H9 (cell line): ENCODE measurements around the gene MIA3. TPM values are rescaled to one million over a fixed set of nuclear protein-coding genes. Genes with fewer than 3 reads are reported as not detected.

Experiments
- DNase-seq: peaks from one replicate; pipeline ENCODE4 v3.0.0-alpha.2; 2017
- H2AFZ ChIP-seq: one replicate; pipeline ENCODE4 v1.6.1; 2013; ENCODE audit warnings: mild to moderate bottlenecking, low read length, control low read depth, moderate library complexity
- H2AK5ac ChIP-seq: 2 replicates; pipeline ENCODE4 v1.6.1; 2013; ENCODE audit warnings: low read length, control low read depth, mixed read lengths; ENCODE audit not compliant: insufficient read length
- H2BK120ac ChIP-seq: one replicate; pipeline ENCODE4 v1.6.1; 2013; ENCODE audit warnings: low read depth, mild to moderate bottlenecking, low read length, control low read depth, inconsistent platforms; ENCODE audit not compliant: poor library complexity, severe bottlenecking
- H2BK12ac ChIP-seq: 2 replicates; pipeline ENCODE4 v1.6.1; 2013; ENCODE audit warnings: low read length, control low read depth, mixed read lengths, low read depth; ENCODE audit not compliant: insufficient read length
- H2BK15ac ChIP-seq: 2 replicates; pipeline ENCODE4 v1.6.1; 2013; ENCODE audit warnings: low read depth, low read length, control low read depth
- H2BK20ac ChIP-seq: one replicate; pipeline ENCODE4 v1.6.1; 2013; ENCODE audit warnings: low read depth, mild to moderate bottlenecking, low read length, control low read depth, inconsistent platforms; ENCODE audit not compliant: poor library complexity, severe bottlenecking
- H2BK5ac ChIP-seq: 2 replicates; pipeline ENCODE4 v1.6.1; 2013; ENCODE audit warnings: low read length, control low read depth, mixed read lengths; ENCODE audit not compliant: insufficient read length
- H3K14ac ChIP-seq: 2 replicates; pipeline ENCODE4 v1.6.1; 2013; ENCODE audit warnings: low read length, control low read depth; ENCODE audit not compliant: insufficient read depth
- H3K18ac ChIP-seq: 2 replicates; pipeline ENCODE4 v1.6.1; 2013; ENCODE audit warnings: low read depth, mild to moderate bottlenecking, mixed read lengths, low read length, control low read depth; ENCODE audit not compliant: insufficient read length
- H3K23ac ChIP-seq: 2 replicates; pipeline ENCODE4 v1.6.1; 2013; ENCODE audit warnings: low read length, control low read depth, mixed read lengths, low read depth; ENCODE audit not compliant: insufficient read length
- H3K23me2 ChIP-seq: 2 replicates; pipeline ENCODE4 v1.6.1; 2013; ENCODE audit warnings: low read depth, mild to moderate bottlenecking, mixed read lengths, low read length, control low read depth; ENCODE audit not compliant: insufficient read length, poor library complexity, severe bottlenecking
- H3K27ac ChIP-seq: 2 replicates; pipeline ENCODE4 v1.5.1; 2013; ENCODE audit warnings: low read length, control low read depth, mixed read lengths, low read depth; ENCODE audit not compliant: insufficient read length
- H3K27me3 ChIP-seq: 2 replicates; pipeline ENCODE4 v1.6.1; 2013; ENCODE audit warnings: low read length, control low read depth, inconsistent platforms; ENCODE audit not compliant: insufficient read depth
- H3K4ac ChIP-seq: 2 replicates; pipeline ENCODE4 v1.6.1; 2013; ENCODE audit warnings: low read depth, mild to moderate bottlenecking, control low read depth, inconsistent platforms, low read length, moderate library complexity
- H3K4me1 ChIP-seq: 2 replicates; pipeline ENCODE4 v1.6.1; 2013; ENCODE audit warnings: low read length, control low read depth, inconsistent platforms; ENCODE audit not compliant: insufficient read depth
- H3K4me2 ChIP-seq: 2 replicates; pipeline ENCODE4 v1.6.1; 2013; ENCODE audit warnings: low read length, control low read depth, mixed read lengths; ENCODE audit not compliant: insufficient read length, insufficient read depth
- H3K56ac ChIP-seq: 2 replicates; pipeline ENCODE4 v1.6.1; 2013; ENCODE audit warnings: low read depth, mild to moderate bottlenecking, mixed read lengths, low read length, control low read depth; ENCODE audit not compliant: insufficient read length
- H3K79me1 ChIP-seq: 2 replicates; pipeline ENCODE4 v1.6.1; 2013; ENCODE audit warnings: low read depth, mild to moderate bottlenecking, moderate library complexity, low read length, control low read depth, inconsistent platforms; ENCODE audit not compliant: insufficient read depth, poor library complexity, severe bottlenecking
- H3K79me2 ChIP-seq: 2 replicates; pipeline ENCODE4 v1.6.1; 2013; ENCODE audit warnings: low read length, control low read depth, inconsistent platforms; ENCODE audit not compliant: insufficient read depth
- H3K9ac ChIP-seq: 2 replicates; pipeline ENCODE4 v1.6.1; 2013; ENCODE audit warnings: low read length, control low read depth, mixed read lengths; ENCODE audit not compliant: insufficient read length; ENCODE audit errors: extremely low read depth
- H3K9me3 ChIP-seq: one replicate; pipeline ENCODE4 v1.6.1; 2013; ENCODE audit warnings: low read depth, low read length, inconsistent platforms; ENCODE audit not compliant: control insufficient read depth
- H3T11ph ChIP-seq: one replicate; pipeline ENCODE4 v1.6.1; 2013; ENCODE audit warnings: mild to moderate bottlenecking, low read length, control low read depth, inconsistent platforms
- H4K20me1 ChIP-seq: one replicate; pipeline ENCODE4 v1.6.1; 2013; ENCODE audit not compliant: control insufficient read depth, insufficient read length, insufficient read depth
- H4K5ac ChIP-seq: 2 replicates; pipeline ENCODE4 v1.6.1; 2013; ENCODE audit warnings: low read depth, mild to moderate bottlenecking, mixed read lengths, low read length, control low read depth; ENCODE audit not compliant: insufficient read length
- H4K8ac ChIP-seq: replicated peaks from 2 replicates; pipeline ENCODE4 v1.6.1; 2013; ENCODE audit warnings: low read length, control low read depth, mixed read lengths, low read depth; ENCODE audit not compliant: insufficient read length
- H4K91ac ChIP-seq: 2 replicates; pipeline ENCODE4 v1.6.1; 2013; ENCODE audit warnings: low read depth, mild to moderate bottlenecking, moderate library complexity, mixed read lengths, low read length, control low read depth; ENCODE audit not compliant: insufficient read length
- H3K27ac Mint-ChIP-seq, 3 experiments: 2 replicates in 2 of 3; 3 replicates in 1 of 3; pipeline ENCODE4 v1.8.0; 2020 to 2021; ENCODE audit warnings: mixed read lengths in 3 of 3, mild to moderate bottlenecking in 1 of 3, moderate library complexity in 1 of 3
- H3K27me3 Mint-ChIP-seq: 2 replicates; pipeline ENCODE4 v1.8.0; 2021; ENCODE audit warnings: low read depth, mild to moderate bottlenecking, moderate library complexity, mixed read lengths
- H3K36me3 Mint-ChIP-seq, 3 experiments: 2 replicates in 2 of 3; 3 replicates in 1 of 3; pipeline ENCODE4 v1.8.0; 2020 to 2021; ENCODE audit warnings: low read depth in 3 of 3, mixed read lengths in 3 of 3; ENCODE audit not compliant: insufficient read depth in 1 of 3
- H3K4me1 Mint-ChIP-seq, 2 experiments: 2 replicates each; pipeline ENCODE4 v1.8.0; 2020; ENCODE audit warnings: mixed read lengths in 2 of 2
- H3K4me3 Mint-ChIP-seq, 2 experiments: 2 replicates in 1 of 2; 3 replicates in 1 of 2; pipeline ENCODE4 v1.8.0; 2020 to 2021; ENCODE audit warnings: mild to moderate bottlenecking in 2 of 2, mixed read lengths in 2 of 2, moderate library complexity in 1 of 2
- H3K9me3 Mint-ChIP-seq, 2 experiments: 2 replicates in 1 of 2; 3 replicates in 1 of 2; pipeline ENCODE4 v1.8.0; 2020; ENCODE audit warnings: mild to moderate bottlenecking in 2 of 2, mixed read lengths in 2 of 2, moderate library complexity in 1 of 2
- WGBS: extraction: QIAGEN DNeasy Blood & Tissue Kit; methylation state at CpG from one replicate; pipeline ENCODE4 v1.1.7; 2013; ENCODE audit warnings: missing lambda C conversion rate, low lambda C conversion rate, mixed read lengths; ENCODE audit not compliant: insufficient read length; ENCODE audit errors: extremely low coverage; 5-methylcytosine and 5-hydroxymethylcytosine counted together
- total RNA-seq: library from RNA; stranded (reverse); gene quantifications from 2 replicates; pipeline ENCODE4 v1.2.1, GENCODE V29; 2021
- TF ChIP-seq, protein P1 (sequence below): fragments of 200-600 bp; sonication (generic); conservative IDR thresholded peaks from 3 replicates; pipeline ENCODE4 v1.8.0; 2021; ENCODE audit warnings: antibody characterized with exemption, mild to moderate bottlenecking

MIA3 gene
- total RNA-seq, 1 experiment from 2014 or later: 55.5 TPM

DNA sequence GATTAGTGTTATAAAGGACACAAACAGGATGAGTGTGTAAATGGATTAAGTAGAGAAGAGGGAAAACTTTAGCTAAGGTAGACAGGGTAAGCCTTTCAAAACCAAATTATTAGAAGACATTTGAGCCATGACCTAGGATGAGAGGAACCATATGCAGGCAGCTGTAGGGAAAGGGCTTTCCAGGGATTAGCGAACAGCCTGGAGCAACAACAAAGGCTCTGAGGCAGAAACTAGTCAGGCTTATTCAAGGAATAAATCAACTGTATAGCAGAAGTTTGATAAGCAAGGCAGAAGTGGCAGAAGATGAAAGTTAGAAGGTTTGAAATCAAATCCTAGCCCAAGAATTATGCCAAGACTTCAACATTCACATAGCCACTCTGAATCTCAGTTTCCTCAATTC lies 73.1 kb downstream of the MIA3 start:
- Histone ChIP-seq H3K79me1 (no peaks in the 10 kb centered on the region), H3K23ac (no peak overlapping the region), H2BK15ac (no peak overlapping the region), H3K27ac (no peak overlapping the region), H3T11ph (no peak overlapping the region), H3K18ac (no peak overlapping the region), H4K8ac (no peak overlapping the region), H3K9ac (no peak overlapping the region), H2BK5ac (no peak overlapping the region), H3K14ac (no peak overlapping the region), H3K56ac (no peak overlapping the region), H4K20me1 (no peaks in the 10 kb centered on the region), H3K4me2 (no peak overlapping the region), H3K27me3 (no peaks in the 10 kb centered on the region), H2BK12ac (no peak overlapping the region), H2AK5ac (no peak overlapping the region), H2BK120ac (no peak overlapping the region), H3K23me2 (no peaks in the 10 kb centered on the region), H2AFZ (no peak overlapping the region), H4K91ac (no peak overlapping the region), H3K9me3 (no peaks in the 10 kb centered on the region), H2BK20ac (no peak overlapping the region), H3K4ac (no peak overlapping the region), H3K4me1 (no peaks in the 10 kb centered on the region), H3K79me2 (no peaks in the 10 kb centered on the region; the same call in 1 of the 2 replicates), H4K5ac (no peak overlapping the region)
- no peaks in the 10 kb centered on the region for H3K4me1 Mint-ChIP-seq
- TF ChIP-seq, protein P1, sequence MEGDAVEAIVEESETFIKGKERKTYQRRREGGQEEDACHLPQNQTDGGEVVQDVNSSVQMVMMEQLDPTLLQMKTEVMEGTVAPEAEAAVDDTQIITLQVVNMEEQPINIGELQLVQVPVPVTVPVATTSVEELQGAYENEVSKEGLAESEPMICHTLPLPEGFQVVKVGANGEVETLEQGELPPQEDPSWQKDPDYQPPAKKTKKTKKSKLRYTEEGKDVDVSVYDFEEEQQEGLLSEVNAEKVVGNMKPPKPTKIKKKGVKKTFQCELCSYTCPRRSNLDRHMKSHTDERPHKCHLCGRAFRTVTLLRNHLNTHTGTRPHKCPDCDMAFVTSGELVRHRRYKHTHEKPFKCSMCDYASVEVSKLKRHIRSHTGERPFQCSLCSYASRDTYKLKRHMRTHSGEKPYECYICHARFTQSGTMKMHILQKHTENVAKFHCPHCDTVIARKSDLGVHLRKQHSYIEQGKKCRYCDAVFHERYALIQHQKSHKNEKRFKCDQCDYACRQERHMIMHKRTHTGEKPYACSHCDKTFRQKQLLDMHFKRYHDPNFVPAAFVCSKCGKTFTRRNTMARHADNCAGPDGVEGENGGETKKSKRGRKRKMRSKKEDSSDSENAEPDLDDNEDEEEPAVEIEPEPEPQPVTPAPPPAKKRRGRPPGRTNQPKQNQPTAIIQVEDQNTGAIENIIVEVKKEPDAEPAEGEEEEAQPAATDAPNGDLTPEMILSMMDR: no peak
- no peaks in the 10 kb centered on the region for H3K27me3 Mint-ChIP-seq
- WGBS: no CpG with 5 or more reads among the region's 1 CpG
- no peak overlapping the region; a peak in 1 of 7 replicates for H3K27ac Mint-ChIP-seq
- H3K36me3 Mint-ChIP-seq: peaks cover 3 to 12% (median 10%) of the 10 kb centered on the region in 3 experiments; a peak in 5 of 7 replicates
- no peaks in the 10 kb centered on the region for H3K9me3 Mint-ChIP-seq
- H3K4me3 Mint-ChIP-seq: no peak overlapping the region
- no peak for DNase-seq
